ENCODE measurements around the gene DDX55. TPM values are rescaled to one million over a fixed set of nuclear protein-coding genes. Genes with fewer than 3 reads are reported as not detected.

DDX55 gene
- total RNA-seq, 3 donors from 2014 or later (not counting 1 experiment from before 2014, with no cell fraction given), result 25.9 to 42.7 (median 41.5) TPM

DNA sequence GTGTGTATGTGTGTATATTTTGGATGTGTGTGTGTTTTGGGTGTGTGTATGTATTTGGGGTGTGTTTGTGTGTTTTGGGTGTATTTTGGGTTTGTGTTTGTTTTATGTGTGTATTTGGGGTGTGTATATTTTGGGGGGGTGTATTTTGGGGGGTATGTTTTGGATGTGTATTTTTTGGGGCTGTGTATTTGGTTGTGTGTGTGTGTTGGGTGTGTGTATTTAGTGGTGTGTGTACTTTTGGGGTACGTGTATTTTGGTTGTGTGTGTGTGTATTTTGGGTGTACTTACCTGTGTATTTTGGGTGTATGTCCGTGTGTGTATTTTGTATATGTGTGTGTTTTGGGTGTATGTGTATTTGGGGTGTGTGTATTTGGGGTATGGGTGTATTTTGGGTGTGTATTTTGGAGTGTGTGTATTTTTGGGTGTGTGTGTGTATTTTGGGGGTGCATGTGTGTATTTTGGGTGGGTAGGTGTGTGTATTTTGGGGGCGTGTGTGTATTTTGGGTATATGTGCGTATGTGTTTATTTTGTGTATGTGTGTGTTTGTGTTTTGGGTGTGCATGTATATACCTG, 52.3 kb downstream of the DDX55 start:
- no peaks in the 10 kb centered on the region for H3K4me1 Mint-ChIP-seq
- DNase-seq (no peak), ATAC-seq (no peak)
- Histone ChIP-seq H3K36me3 (ENCODE audit: control insufficient read depth, insufficient read depth, low read length) (peaks cover 33% of the 10 kb centered on the region), H3K27ac (ENCODE audit: low read length) (no peak overlapping the region), H3K4me1 (ENCODE audit: control insufficient read depth, insufficient read depth, low read length) (no peaks in the 10 kb centered on the region), H3K9me3 (ENCODE audit: control insufficient read depth, insufficient read depth, low read length) (no peaks in the 10 kb centered on the region), H3K27me3 (ENCODE audit: control insufficient read depth, insufficient read depth, low read length) (no peaks in the 10 kb centered on the region), H3K4me3 (ENCODE audit: low read length) (no peak overlapping the region)
- H3K27me3 Mint-ChIP-seq (ENCODE audit: low read depth in 2 of 2), result no peaks in the 10 kb centered on the region
- H3K4me3 Mint-ChIP-seq, result no peak overlapping the region
- intact Hi-C loops (cut with micrococcal nuclease), result no loop called here
- TF ChIP-seq, protein P1, sequence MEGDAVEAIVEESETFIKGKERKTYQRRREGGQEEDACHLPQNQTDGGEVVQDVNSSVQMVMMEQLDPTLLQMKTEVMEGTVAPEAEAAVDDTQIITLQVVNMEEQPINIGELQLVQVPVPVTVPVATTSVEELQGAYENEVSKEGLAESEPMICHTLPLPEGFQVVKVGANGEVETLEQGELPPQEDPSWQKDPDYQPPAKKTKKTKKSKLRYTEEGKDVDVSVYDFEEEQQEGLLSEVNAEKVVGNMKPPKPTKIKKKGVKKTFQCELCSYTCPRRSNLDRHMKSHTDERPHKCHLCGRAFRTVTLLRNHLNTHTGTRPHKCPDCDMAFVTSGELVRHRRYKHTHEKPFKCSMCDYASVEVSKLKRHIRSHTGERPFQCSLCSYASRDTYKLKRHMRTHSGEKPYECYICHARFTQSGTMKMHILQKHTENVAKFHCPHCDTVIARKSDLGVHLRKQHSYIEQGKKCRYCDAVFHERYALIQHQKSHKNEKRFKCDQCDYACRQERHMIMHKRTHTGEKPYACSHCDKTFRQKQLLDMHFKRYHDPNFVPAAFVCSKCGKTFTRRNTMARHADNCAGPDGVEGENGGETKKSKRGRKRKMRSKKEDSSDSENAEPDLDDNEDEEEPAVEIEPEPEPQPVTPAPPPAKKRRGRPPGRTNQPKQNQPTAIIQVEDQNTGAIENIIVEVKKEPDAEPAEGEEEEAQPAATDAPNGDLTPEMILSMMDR (IDR thresholded peaks at IDR 0.05), result no peak
- H3K9me3 Mint-ChIP-seq, result no peaks in the 10 kb centered on the region
- WGBS (ENCODE audit: insufficient coverage), result 98% methylated on average over 4 of the region's 4 CpGs
- H3K36me3 Mint-ChIP-seq, result peaks cover 11% of the 10 kb centered on the region
- no peak overlapping the region for H3K27ac Mint-ChIP-seq

DNA sequence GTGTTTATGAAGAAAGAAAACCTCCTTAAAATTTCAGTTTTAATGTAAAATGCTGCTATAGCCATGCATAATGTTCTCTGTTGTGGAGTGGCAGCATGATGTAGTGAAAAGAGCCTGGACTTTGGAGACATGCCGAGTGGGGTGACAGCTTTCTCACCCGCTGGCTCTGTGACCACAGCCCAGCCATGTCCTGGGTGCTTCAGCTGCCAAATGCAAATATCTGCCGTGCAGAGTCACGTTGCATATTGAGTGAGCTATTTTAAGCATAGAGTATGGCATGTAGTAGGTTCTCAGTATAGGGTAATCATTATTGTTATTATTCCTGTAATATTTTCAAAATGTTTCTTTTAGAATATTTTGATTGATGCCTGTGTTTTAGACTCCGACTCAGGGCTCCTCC, 53.5 kb downstream of the DDX55 start:
- TF ChIP-seq, protein P1 (IDR thresholded peaks at IDR 0.05), result no peak
- peaks cover 27% of the 10 kb centered on the region for H3K36me3 ChIP-seq (ENCODE audit: control insufficient read depth, insufficient read depth, low read length)
- no peaks in the 10 kb centered on the region for H3K27me3 ChIP-seq (ENCODE audit: control insufficient read depth, insufficient read depth, low read length)
- Mint-ChIP-seq H3K4me1 (no peaks in the 10 kb centered on the region), H3K27me3 (ENCODE audit: low read depth in 2 of 2) (no peaks in the 10 kb centered on the region), H3K4me3 (no peak overlapping the region), H3K9me3 (no peaks in the 10 kb centered on the region), H3K27ac (no peak overlapping the region), H3K36me3 (peaks cover 11% of the 10 kb centered on the region)
- H3K4me3 ChIP-seq (ENCODE audit: low read length), result no peak overlapping the region
- intact Hi-C loops (cut with micrococcal nuclease), result no loop called here
- no peaks in the 10 kb centered on the region for H3K9me3 ChIP-seq (ENCODE audit: control insufficient read depth, insufficient read depth, low read length)
- H3K4me1 ChIP-seq (ENCODE audit: control insufficient read depth, insufficient read depth, low read length), result no peaks in the 10 kb centered on the region
- 74% methylated on average over 5 of the region's 5 CpGs for WGBS (ENCODE audit: insufficient coverage)
- ATAC-seq, result no peak
- no peak for DNase-seq
- H3K27ac ChIP-seq (ENCODE audit: low read length), result no peak overlapping the region

DNA sequence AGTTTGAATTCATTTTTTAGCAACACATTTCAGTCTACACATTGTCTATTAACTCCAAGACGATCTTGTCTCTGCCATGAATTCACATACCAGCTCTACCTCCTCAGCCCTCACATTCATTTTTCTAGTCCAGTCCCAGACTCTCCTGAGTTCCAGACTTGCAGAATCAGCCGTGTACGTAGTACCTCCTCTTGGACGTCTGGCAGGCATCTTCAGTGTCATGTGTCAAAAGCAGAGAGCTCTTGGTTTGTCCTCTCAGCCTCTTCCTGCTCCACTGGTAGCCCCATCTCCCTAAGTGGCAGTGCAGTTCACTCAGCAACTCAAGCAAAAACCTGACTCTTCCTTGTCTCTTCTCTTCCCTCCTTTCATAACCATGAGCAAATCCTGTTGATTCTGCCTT, 54.5 kb downstream of the DDX55 start:
- intact Hi-C loops (cut with micrococcal nuclease), result no loop called here
- H3K4me3 ChIP-seq (ENCODE audit: low read length), result no peak overlapping the region
- Mint-ChIP-seq H3K4me1 (no peaks in the 10 kb centered on the region), H3K36me3 (peaks cover 11% of the 10 kb centered on the region), H3K4me3 (no peak overlapping the region), H3K27me3 (ENCODE audit: low read depth in 2 of 2) (no peaks in the 10 kb centered on the region), H3K9me3 (no peaks in the 10 kb centered on the region), H3K27ac (no peak overlapping the region)
- ATAC-seq, result no peak
- H3K9me3 ChIP-seq (ENCODE audit: control insufficient read depth, insufficient read depth, low read length), result no peaks in the 10 kb centered on the region
- DNase-seq, result no peak
- H3K27me3 ChIP-seq (ENCODE audit: control insufficient read depth, insufficient read depth, low read length), result no peaks in the 10 kb centered on the region
- 91% methylated on average over 4 of the region's 4 CpGs for WGBS (ENCODE audit: insufficient coverage)
- no peak overlapping the region for H3K27ac ChIP-seq (ENCODE audit: low read length)
- no peaks in the 10 kb centered on the region for H3K4me1 ChIP-seq (ENCODE audit: control insufficient read depth, insufficient read depth, low read length)
- H3K36me3 ChIP-seq (ENCODE audit: control insufficient read depth, insufficient read depth, low read length), result peaks cover 27% of the 10 kb centered on the region
- TF ChIP-seq, protein P1 (IDR thresholded peaks at IDR 0.05), result no peak

DNA sequence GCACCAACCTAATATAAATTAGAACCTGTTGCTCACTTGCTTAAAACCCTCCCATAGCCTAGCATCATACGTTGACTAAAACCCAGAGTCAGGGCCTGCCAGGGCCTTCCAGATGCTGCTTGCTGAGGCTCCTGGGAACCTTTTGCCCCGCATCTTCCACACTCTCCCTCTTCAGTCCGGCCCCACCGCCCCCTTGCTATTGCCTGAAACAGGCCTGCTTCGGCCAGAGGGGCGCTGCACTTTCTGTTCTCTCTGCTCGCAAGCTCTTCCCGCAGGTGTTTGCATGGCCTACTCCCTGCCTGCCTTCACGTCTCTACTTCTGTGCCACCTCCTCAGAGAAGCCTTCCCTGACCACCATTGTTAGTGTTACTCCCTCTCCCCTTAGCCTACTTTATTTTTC, 55.3 kb downstream of the DDX55 start:
- Histone ChIP-seq H3K9me3 (ENCODE audit: control insufficient read depth, insufficient read depth, low read length) (no peaks in the 10 kb centered on the region), H3K27ac (ENCODE audit: low read length) (no peak overlapping the region), H3K4me1 (ENCODE audit: control insufficient read depth, insufficient read depth, low read length) (no peaks in the 10 kb centered on the region), H3K4me3 (ENCODE audit: low read length) (no peak overlapping the region), H3K36me3 (ENCODE audit: control insufficient read depth, insufficient read depth, low read length) (peaks cover 22% of the 10 kb centered on the region), H3K27me3 (ENCODE audit: control insufficient read depth, insufficient read depth, low read length) (no peaks in the 10 kb centered on the region)
- 95% methylated on average over 9 of the region's 9 CpGs for WGBS (ENCODE audit: insufficient coverage)
- H3K9me3 Mint-ChIP-seq, result no peaks in the 10 kb centered on the region
- no peak for ATAC-seq
- H3K36me3 Mint-ChIP-seq, result peaks cover 6% of the 10 kb centered on the region
- no peak overlapping the region for H3K4me3 Mint-ChIP-seq
- H3K27ac Mint-ChIP-seq, result no peak overlapping the region
- DNase-seq, result no peak
- intact Hi-C loops (cut with micrococcal nuclease), result no loop called here
- TF ChIP-seq, protein P1 (IDR thresholded peaks at IDR 0.05), result no peak
- H3K4me1 Mint-ChIP-seq, result no peaks in the 10 kb centered on the region
- no peaks in the 10 kb centered on the region for H3K27me3 Mint-ChIP-seq (ENCODE audit: low read depth in 2 of 2)
